HepG2 (cell line): Measurements from ENCODE around the gene HIGD1C. TPM values are rescaled to one million over a fixed set of nuclear protein-coding genes. Genes with fewer than 3 reads are reported as not detected.
A peak's percentile ranks its signal among the peaks of the same experiment; 100 is the strongest.

ENCODE experiments used
- CAMTA2 ChIP-seq: sonication (generic); formaldehyde crosslinking; IDR thresholded peaks from 2 replicates; pipeline ENCODE4 v1.4.0; 2020; ENCODE audit warnings: mild to moderate bottlenecking, missing genetic modification reagents, borderline replicate concordance
- CBX1 ChIP-seq: IDR thresholded peaks from one replicate; pipeline ENCODE4 v1.6.1; 2016; ENCODE audit warnings: antibody characterized with exemption, low read depth
- ESRRA ChIP-seq: sonication (generic); formaldehyde crosslinking; IDR thresholded peaks from 2 replicates; pipeline ENCODE4 v1.5.1; 2020; ENCODE audit warnings: mild to moderate bottlenecking, low read depth, missing genetic modification reagents
- FLYWCH1 ChIP-seq: sonication (generic); formaldehyde crosslinking; IDR thresholded peaks from 2 replicates; pipeline ENCODE4 v1.8.1; 2023; ENCODE audit warnings: mild to moderate bottlenecking, missing genetic modification reagents
- GATAD1 ChIP-seq: IDR thresholded peaks from 2 replicates; pipeline ENCODE4 v1.6.1; 2016; ENCODE audit warnings: missing genetic modification reagents, missing compliant biosample characterization
- KLF6 ChIP-seq: IDR thresholded peaks from 2 replicates; pipeline ENCODE4 v1.8.0; 2016; ENCODE audit warnings: missing biosample characterization, missing genetic modification reagents
- MLLT10 ChIP-seq: sonication (generic); formaldehyde crosslinking; IDR thresholded peaks from 2 replicates; pipeline ENCODE4 v1.4.0; 2020; ENCODE audit warnings: missing genetic modification reagents
- NFYB ChIP-seq: sonication (generic); formaldehyde crosslinking; IDR thresholded peaks from 2 replicates; pipeline ENCODE4 v1.4.0; 2020; ENCODE audit warnings: missing genetic modification reagents
- NRL ChIP-seq: sonication (generic); formaldehyde crosslinking; IDR thresholded peaks from 2 replicates; pipeline ENCODE4 v1.5.0; 2020; ENCODE audit warnings: missing genetic modification reagents, mild to moderate bottlenecking, moderate library complexity, borderline replicate concordance
- SP2 ChIP-seq: sonication (generic); formaldehyde crosslinking; IDR thresholded peaks from 2 replicates; pipeline ENCODE4 v1.5.1; 2020; ENCODE audit warnings: mild to moderate bottlenecking, missing genetic modification reagents
- STAG1 ChIP-seq: sonication (generic); formaldehyde crosslinking; IDR thresholded peaks from 2 replicates; pipeline ENCODE4 v1.4.0; 2020; ENCODE audit warnings: missing genetic modification reagents
- TAF15 ChIP-seq: fragments of 200-400 bp; formaldehyde crosslinking; IDR thresholded peaks from one replicate; pipeline ENCODE4 v1.6.1; 2018; ENCODE audit warnings: mild to moderate bottlenecking, low read depth, low read length; ENCODE audit not compliant: poor library complexity, severe bottlenecking
- ZBTB7B ChIP-seq: sonication (generic); formaldehyde crosslinking; IDR thresholded peaks from 2 replicates; pipeline ENCODE4 v1.4.0; 2020; ENCODE audit warnings: missing genetic modification reagents
- ZNF274 ChIP-seq: sonication (generic); formaldehyde crosslinking; IDR thresholded peaks from 2 replicates; pipeline ENCODE4 v1.5.1; 2020; ENCODE audit warnings: mild to moderate bottlenecking, missing genetic modification reagents
- ZNF30 ChIP-seq: sonication (generic); formaldehyde crosslinking; IDR thresholded peaks from 2 replicates; pipeline ENCODE4 v1.5.0; 2020; ENCODE audit warnings: mild to moderate bottlenecking, missing genetic modification reagents
- ZNF512B ChIP-seq: sonication (generic); formaldehyde crosslinking; IDR thresholded peaks from 2 replicates; pipeline ENCODE4 v1.5.1; 2020; ENCODE audit warnings: missing genetic modification reagents, mild to moderate bottlenecking, borderline replicate concordance
- ZNF567 ChIP-seq: sonication (generic); formaldehyde crosslinking; IDR thresholded peaks from 2 replicates; pipeline ENCODE4 v1.8.1; 2023; ENCODE audit warnings: mild to moderate bottlenecking, missing genetic modification reagents, borderline replicate concordance
- ZNF598 ChIP-seq: sonication (generic); formaldehyde crosslinking; IDR thresholded peaks from 2 replicates; pipeline ENCODE4 v1.5.1; 2020; ENCODE audit warnings: mild to moderate bottlenecking, missing genetic modification reagents, borderline replicate concordance
- ZNF839 ChIP-seq: sonication (generic); formaldehyde crosslinking; IDR thresholded peaks from 2 replicates; pipeline ENCODE4 v1.4.0; 2020; ENCODE audit warnings: missing genetic modification reagents, mild to moderate bottlenecking, borderline replicate concordance
- polyA plus RNA-seq, 8 experiments: library from polyadenylated mRNA; depleted of rRNA in 3 of 8; stranded (reverse) in 7 of 8; unstranded in 1 of 8; fragments of >200 nt; fragmentation: Illumina TruSeq in 4 of 8; extraction: Trizol in 4 of 8; gene quantifications; 2 replicates each; pipeline versions ENCODE4 v1.2.1 to v1.2.3, GENCODE V29; 2011 to 2016; ENCODE audit warnings: low read depth in 4 of 8, missing spikeins in 1 of 8, mixed read lengths in 1 of 8; ENCODE audit not compliant: insufficient read depth in 1 of 8
- total RNA-seq, 5 experiments: library from RNA; depleted of rRNA; stranded (reverse); fragments of >200 nt; fragmentation: Illumina TruSeq; extraction: Trizol; gene quantifications; 2 replicates each; pipeline ENCODE4 v1.2.3, GENCODE V29; 2016; ENCODE audit warnings: low read depth in 1 of 5
- TF ChIP-seq, protein P1 (sequence below): fragments of 450-650 bp; IDR thresholded peaks from 2 replicates; pipeline ENCODE4 v1.6.1; 2016
- TF ChIP-seq, protein P2 (sequence below): sonication (generic); formaldehyde crosslinking; conservative IDR thresholded peaks from 2 replicates; pipeline ENCODE4 v1.4.0; 2020; ENCODE audit warnings: missing genetic modification reagents
- TF ChIP-seq, protein P3 (sequence below): sonication (generic); formaldehyde crosslinking; IDR thresholded peaks from 2 replicates; pipeline ENCODE4 v1.5.0; 2020; ENCODE audit warnings: mild to moderate bottlenecking, missing genetic modification reagents
- TF ChIP-seq, protein P4 (sequence below): sonication (generic); formaldehyde crosslinking; IDR thresholded peaks from 2 replicates; pipeline ENCODE4 v1.5.0; 2020; ENCODE audit warnings: missing genetic modification reagents

Gene HIGD1C
- total and polyA plus RNA-seq, 2 of the 13 experiments (the other 11 are each of a cell fraction or from before 2014, with no cell fraction given): not detected

- TF ChIP-seq ZNF598 (no peak), CBX1 (no peak), ZNF839 (CRISPR knock-in tag) (no peak), SP2 (CRISPR knock-in tag) (no peak), NRL (CRISPR knock-in tag) (no peak), KLF6 (CRISPR knock-in tag) (no peak), NFYB (peak; percentile 63), TAF15 (no peak), ZNF274 (CRISPR knock-in tag) (no peak), CAMTA2 (CRISPR knock-in tag) (no peak), ZBTB7B (CRISPR knock-in tag) (peak; percentile 26; the same call in 1 of the 2 replicates), ZNF567 (no peak), ZNF30 (CRISPR knock-in tag) (no peak), MLLT10 (CRISPR knock-in tag) (no peak), GATAD1 (no peak), ESRRA (CRISPR knock-in tag) (no peak), STAG1 (CRISPR knock-in tag) (no peak), ZNF512B (no peak), FLYWCH1 (no peak)
- TF ChIP-seq, protein P1, sequence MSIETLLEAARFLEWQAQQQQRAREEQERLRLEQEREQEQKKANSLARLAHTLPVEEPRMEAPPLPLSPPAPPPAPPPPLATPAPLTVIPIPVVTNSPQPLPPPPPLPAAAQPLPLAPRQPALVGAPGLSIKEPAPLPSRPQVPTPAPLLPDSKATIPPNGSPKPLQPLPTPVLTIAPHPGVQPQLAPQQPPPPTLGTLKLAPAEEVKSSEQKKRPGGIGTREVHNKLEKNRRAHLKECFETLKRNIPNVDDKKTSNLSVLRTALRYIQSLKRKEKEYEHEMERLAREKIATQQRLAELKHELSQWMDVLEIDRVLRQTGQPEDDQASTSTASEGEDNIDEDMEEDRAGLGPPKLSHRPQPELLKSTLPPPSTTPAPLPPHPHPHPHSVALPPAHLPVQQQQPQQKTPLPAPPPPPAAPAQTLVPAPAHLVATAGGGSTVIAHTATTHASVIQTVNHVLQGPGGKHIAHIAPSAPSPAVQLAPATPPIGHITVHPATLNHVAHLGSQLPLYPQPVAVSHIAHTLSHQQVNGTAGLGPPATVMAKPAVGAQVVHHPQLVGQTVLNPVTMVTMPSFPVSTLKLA: no peak
- TF ChIP-seq, protein P2, sequence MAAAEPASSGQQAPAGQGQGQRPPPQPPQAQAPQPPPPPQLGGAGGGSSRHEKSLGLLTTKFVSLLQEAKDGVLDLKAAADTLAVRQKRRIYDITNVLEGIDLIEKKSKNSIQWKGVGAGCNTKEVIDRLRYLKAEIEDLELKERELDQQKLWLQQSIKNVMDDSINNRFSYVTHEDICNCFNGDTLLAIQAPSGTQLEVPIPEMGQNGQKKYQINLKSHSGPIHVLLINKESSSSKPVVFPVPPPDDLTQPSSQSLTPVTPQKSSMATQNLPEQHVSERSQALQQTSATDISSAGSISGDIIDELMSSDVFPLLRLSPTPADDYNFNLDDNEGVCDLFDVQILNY (CRISPR knock-in tag): no peak
- TF ChIP-seq, protein P3, sequence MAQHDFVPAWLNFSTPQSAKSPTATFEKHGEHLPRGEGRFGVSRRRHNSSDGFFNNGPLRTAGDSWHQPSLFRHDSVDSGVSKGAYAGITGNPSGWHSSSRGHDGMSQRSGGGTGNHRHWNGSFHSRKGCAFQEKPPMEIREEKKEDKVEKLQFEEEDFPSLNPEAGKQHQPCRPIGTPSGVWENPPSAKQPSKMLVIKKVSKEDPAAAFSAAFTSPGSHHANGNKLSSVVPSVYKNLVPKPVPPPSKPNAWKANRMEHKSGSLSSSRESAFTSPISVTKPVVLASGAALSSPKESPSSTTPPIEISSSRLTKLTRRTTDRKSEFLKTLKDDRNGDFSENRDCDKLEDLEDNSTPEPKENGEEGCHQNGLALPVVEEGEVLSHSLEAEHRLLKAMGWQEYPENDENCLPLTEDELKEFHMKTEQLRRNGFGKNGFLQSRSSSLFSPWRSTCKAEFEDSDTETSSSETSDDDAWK: no peak
- TF ChIP-seq, protein P4, sequence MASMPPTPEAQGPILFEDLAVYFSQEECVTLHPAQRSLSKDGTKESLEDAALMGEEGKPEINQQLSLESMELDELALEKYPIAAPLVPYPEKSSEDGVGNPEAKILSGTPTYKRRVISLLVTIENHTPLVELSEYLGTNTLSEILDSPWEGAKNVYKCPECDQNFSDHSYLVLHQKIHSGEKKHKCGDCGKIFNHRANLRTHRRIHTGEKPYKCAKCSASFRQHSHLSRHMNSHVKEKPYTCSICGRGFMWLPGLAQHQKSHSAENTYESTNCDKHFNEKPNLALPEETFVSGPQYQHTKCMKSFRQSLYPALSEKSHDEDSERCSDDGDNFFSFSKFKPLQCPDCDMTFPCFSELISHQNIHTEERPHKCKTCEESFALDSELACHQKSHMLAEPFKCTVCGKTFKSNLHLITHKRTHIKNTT (CRISPR knock-in tag): no peak
These were observed 27.7 kb upstream of the HIGD1C start (continued) for GRCh38 chr12:50924439-50925341.
